ENCODE data around the gene ARL3.

The ARL3 gene

DNA sequence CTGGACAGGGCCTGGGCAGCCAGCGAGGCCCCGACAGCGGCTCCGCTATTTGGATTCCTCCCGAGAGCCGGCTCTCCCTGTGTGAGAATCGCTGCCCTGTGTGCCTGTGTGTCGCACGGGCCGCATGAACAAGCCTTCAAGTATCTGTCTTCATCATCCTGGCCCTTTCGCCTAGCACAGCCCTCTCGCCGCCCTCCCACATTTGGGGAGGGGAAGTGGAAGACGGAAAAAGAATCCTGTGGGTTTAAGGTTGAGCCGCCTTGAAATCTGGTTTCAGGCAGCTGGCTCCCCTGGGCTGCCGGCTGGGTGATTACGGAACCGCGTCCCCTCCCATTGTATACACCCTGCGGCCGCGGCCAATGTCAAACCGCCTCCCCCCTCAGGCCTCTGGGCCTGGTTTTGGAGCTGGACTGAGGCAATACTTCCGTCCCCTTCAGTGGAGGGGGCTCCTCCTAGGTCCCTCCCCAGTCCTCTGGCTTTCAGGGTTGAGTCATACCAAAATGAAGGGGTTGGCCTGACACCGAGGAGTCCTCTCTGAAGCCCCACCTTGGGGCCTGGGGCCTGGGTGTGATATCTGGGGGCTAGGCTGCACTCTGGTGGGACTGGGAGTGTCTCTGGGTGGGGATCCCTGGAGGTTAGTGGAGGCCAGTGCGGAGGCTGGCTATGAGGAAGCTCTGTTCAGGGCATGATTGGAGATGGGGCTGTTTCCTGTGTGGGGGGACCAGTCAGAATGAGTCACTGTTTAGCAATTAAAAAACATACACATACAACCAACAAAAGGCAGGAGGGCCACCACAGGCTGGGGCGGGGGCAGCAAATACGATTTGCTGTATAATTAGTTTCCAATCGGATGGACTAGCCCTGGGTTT, 68.2 kb downstream of the ARL3 start:
- DNase-seq (ENCODE audit: low read depth, low spot score): peak; percentile 66
- peak overlapping the region; percentile 68 for H3K4me3 ChIP-seq (ENCODE audit: low read length)

- peak overlapping the region; percentile 68 for H3K4me3 ChIP-seq (ENCODE audit: low read length)
- DNase-seq (ENCODE audit: low read depth, low spot score): no peak
These were observed 68.8 kb downstream of the ARL3 start for GRCh38 chr10:102645388-102645740.

GRCh38 chr10:102644646-102645387, 69.4 kb downstream of the ARL3 start:
- peak overlapping the region; percentile 68 for H3K4me3 ChIP-seq (ENCODE audit: low read length)
- peak; percentile 76 for DNase-seq (ENCODE audit: low read depth, low spot score)

DNA sequence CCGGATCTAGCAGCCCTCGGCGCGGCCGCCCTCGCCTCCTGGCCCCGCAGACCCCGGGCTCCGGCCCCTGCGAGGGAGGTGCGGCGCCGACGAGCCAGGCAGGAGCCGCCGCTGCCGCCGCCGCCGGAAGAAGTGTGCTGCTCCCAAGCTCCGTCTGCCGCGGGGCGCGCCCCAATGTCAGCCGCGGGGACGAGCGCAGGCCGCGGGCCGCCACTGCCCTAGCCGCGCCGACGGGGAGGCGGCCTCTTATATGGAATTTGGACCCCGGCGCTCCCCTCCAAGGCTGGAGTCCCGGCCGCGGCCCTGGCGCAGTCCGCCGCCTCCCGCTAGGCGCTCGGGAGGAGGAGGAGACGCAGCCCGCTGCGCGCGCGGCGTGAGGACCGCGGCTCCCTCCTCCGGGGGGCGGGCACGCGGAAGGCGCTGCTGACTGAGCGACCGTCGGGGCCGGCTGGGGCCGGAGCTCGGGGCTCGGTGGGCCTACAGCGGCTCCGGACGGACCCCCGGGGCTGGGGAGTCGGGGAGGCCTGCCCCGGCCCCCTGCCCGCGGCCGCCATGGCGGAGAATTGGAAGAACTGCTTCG, 70.0 kb downstream of the ARL3 start, which contains the start of gene TRIM8:
TSS of gene TRIM8 (plus strand) at position 414 of the 580 bp plus-strand sequence. CDS start at position 553, 139 bp downstream.
- no peak for DNase-seq (ENCODE audit: low read depth, low spot score)
- H3K4me3 ChIP-seq (ENCODE audit: low read length): peak within 1 kb of the TSS; percentile 68

DNA sequence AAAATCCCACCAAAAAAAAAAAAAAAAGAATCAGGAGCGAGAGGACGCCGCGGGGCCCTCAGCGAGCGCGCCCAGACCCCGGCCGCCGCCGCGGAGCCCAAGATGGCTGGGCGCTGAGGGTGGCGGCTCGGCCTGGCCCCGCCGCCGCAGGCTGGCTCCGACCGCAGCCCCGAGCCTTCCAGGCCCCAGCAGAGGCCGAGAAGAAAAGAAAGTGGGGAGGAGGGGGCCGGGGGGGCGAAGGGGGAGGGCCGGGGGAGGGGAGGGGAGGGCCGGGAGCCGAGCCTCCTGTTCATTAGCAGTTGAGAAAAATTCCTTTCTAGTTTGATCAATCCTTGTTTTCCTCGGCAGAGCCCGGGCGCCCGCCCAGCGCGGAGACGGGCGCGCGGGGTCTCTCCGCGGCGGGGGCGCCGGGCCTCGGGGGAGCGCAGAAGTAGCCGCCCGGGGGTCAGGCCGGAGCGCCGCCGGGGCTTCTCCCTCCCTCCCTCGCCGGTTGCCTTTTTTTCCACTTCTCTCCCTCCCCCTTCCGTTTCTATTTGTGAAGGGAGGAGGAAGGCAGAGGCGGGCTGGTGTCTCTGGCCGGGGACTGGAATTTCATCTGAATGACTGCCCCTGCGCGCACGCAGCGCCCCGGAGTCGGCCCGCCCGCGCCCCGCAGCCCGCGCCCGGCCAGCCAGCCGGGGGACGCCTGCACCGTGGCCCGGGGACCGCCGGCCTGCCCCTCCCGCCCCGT, 70.7 kb downstream of the ARL3 start:
- DNase-seq (ENCODE audit: low read depth, low spot score): no peak
- peak overlapping the region; percentile 68 for H3K4me3 ChIP-seq (ENCODE audit: low read length)

GRCh38 chr10:102642736-102643335, 71.4 kb downstream of the ARL3 start:
- H3K4me3 ChIP-seq (ENCODE audit: low read length): peak overlapping the region; percentile 68
- DNase-seq (ENCODE audit: low read depth, low spot score): no peak

DNA sequence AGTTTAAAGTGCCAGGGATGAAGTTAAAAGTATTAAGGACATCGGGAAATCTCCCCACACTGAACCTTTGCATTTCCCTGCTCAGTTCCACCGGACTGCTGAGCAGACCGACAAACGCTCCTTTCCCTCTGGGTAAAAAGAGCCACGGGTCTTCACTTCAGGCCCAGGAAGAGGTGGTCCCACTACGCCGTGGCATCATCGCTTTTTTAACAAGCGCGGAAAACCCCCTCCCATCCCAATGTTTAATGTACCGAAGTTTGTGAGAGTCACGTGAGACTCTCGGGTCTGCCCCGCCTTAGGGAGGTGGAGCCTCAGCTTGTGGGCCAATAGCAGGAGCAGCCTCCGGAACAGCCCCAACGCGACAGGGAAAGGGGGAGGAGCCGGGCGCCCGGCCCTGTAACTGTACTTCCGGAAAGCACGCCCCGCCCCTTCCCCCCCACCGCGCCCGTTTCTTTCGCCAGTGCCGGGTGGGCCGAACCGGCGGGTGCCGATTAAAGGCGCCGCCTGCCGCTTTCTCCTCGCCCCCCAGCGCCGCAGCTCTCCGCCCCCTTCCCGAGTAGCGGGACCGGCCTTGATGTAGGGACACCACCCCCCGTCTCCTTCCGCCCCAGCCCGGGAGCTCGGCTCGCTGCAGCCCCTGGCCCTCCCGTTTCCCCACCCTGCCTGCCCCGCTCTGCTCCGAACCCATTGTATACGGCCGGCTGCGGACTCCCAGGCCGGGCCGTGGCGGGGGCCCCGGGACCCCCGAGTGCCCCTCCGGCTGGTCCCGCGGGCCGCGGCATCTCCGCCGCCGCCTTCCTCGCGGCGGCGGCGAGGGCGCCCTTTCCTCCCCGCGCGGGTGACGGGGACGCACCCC, 72.1 kb downstream of the ARL3 start:
- peak; percentile 95 for DNase-seq (ENCODE audit: low read depth, low spot score)

GRCh38 chr10:102641402-102641801, 72.8 kb downstream of the ARL3 start:
- no peak for DNase-seq (ENCODE audit: low read depth, low spot score)
- H3K4me3 ChIP-seq (ENCODE audit: low read length): peak overlapping the region; percentile 68

More for the DNA sequence above, 72.1 kb downstream of the ARL3 start:
- peak overlapping the region; percentile 68 for H3K4me3 ChIP-seq (ENCODE audit: low read length)

DNA sequence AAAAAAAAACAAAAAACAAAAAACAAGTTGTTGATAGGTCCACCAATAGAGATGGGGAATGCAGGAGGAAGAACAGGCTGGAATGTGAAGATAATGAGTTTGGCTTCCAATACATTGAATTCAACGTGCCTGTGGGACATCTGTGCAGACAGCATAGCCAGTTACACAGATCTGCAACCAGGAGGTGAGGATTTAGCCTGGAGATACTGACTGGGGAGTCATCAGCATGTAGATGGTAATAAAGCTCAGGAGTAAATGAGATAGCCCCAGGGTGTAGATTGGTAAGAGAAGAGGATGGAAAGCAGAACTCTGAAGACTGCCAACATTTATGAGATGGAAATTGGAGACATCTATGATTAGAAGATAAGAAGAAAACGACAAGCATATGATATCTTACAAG, 74.7 kb downstream of the ARL3 start:
- DNase-seq (ENCODE audit: low read depth, low spot score): no peak
- no peak overlapping the region for H3K4me3 ChIP-seq (ENCODE audit: low read length)

GRCh38 chr10:102635377-102635776, 78.8 kb downstream of the ARL3 start:
- DNase-seq (ENCODE audit: low read depth, low spot score): peak; percentile 86
- H3K4me3 ChIP-seq (ENCODE audit: low read length): no peak overlapping the region

GRCh38 chr10:102634686-102635085, 79.5 kb downstream of the ARL3 start:
- H3K4me3 ChIP-seq (ENCODE audit: low read length): no peak overlapping the region
- no peak for DNase-seq (ENCODE audit: low read depth, low spot score)

DNA sequence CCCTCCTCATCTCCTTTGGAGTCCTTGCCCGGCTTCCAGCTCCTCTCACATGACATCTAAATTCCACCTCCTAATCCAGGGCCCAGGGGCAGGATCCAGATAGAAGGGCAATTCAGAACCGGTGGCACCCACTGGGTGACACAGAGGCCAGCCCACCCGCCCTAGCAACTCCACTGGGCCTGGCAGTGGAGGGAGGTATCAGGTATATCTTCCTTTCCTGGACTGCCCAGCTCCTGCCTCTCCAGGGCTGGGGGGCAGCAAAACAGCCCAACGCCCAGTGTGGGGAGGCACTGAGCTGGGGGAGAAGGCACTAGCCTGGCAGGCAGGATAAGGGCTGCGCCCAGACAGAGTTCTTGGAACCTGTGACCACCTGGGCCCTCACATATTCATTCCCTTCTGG, 80.3 kb downstream of the ARL3 start:
- no peak for DNase-seq (ENCODE audit: low read depth, low spot score)
- no peak overlapping the region for H3K4me3 ChIP-seq (ENCODE audit: low read length)

- no peak for DNase-seq (ENCODE audit: low read depth, low spot score)
- H3K4me3 ChIP-seq (ENCODE audit: low read length): no peak overlapping the region
These were observed 80.9 kb downstream of the ARL3 start for GRCh38 chr10:102633287-102633686.

- no peak overlapping the region for H3K4me3 ChIP-seq (ENCODE audit: low read length)
These were observed 81.6 kb downstream of the ARL3 start for GRCh38 chr10:102632394-102633111.

DNA sequence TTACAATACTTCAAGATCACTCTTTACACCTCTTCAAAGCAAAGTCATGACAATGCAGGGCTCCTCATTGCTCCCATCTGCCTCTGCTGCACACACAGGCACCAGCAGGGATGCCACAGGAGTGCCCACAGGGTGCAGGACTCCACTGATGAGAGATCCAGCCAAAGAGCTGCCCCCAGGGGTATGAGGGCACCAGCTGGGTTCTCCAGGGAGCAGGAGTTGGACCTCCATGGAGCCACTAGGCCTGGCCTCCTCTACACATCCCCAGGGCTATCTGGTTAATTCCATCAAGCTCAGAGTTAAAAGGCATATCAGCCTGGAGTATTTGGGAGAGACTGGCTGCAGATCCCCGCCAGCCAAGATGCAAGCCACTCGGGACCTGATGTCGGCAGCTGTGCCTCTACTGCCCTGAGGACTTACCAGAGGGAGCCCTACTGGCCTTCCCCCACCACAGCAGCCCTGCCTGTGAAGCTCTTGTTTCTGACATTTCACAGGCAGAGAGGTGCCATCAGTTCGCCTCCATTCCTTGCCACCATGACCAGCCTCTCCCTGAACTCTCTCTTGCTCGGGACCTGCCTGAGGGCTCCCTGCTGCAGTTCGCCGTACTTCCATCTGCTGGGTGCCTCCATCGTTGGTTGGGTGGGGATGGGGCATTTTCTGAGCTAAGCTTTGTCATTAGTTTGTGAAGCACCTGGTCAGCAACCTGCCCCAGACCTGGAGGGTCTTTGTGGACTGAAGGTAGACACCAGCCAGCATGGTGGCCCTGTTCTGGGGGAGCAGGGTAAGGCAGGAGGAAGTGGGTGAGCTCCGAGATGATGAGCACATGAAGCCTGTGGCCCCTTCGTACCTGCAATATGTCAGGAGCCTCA, 82.4 kb downstream of the ARL3 start:
- DNase-seq (ENCODE audit: low read depth, low spot score): no peak
- no peak overlapping the region for H3K4me3 ChIP-seq (ENCODE audit: low read length)

More at GRCh38 chr10:102632394-102633111, 81.6 kb downstream of the ARL3 start:
- DNase-seq (ENCODE audit: low read depth, low spot score): no peak

GRCh38 chr10:102630663-102631062, 83.5 kb downstream of the ARL3 start:
- no peak for DNase-seq (ENCODE audit: low read depth, low spot score)
- H3K4me3 ChIP-seq (ENCODE audit: low read length): no peak overlapping the region

Data from Jurkat, Clone E6-1 (cell line).